PFSK-1 (cell line): ENCODE data around the gene CPN1.

Experiments used
- POLR2AphosphoS5 ChIP-seq: IDR thresholded peaks from 2 replicates; pipeline ENCODE4 v1.6.1; 2012; ENCODE audit warnings: low read depth, mild to moderate bottlenecking, control low read depth, low read length, moderate library complexity
- REST ChIP-seq, 2 experiments: IDR thresholded peaks; 2 replicates each; pipeline versions ENCODE4 v1.6.1 to v1.8.0; 2011 to 2012; ENCODE audit warnings: low read depth in 2 of 2, low read length in 2 of 2, control low read depth in 1 of 2, inconsistent platforms in 1 of 2, mild to moderate bottlenecking in 1 of 2, moderate library complexity in 1 of 2; ENCODE audit not compliant: insufficient read depth in 1 of 2
- SIN3A ChIP-seq: IDR thresholded peaks from 2 replicates; pipeline ENCODE4 v1.6.1; 2012; ENCODE audit warnings: mild to moderate bottlenecking, low read length, moderate library complexity, borderline replicate concordance; ENCODE audit not compliant: insufficient read depth
- TAF1 ChIP-seq: IDR thresholded peaks from 2 replicates; pipeline ENCODE4 v1.6.1; 2012; ENCODE audit warnings: low read length, control low read depth, borderline replicate concordance; ENCODE audit not compliant: insufficient read depth

GRCh38 chr10:100014071-100014762, 67.5 kb downstream of the CPN1 start:
- TF ChIP-seq TAF1 (no peak), REST (IDR thresholded peaks at IDR 0.05; ENCODE audit: insufficient read depth in 1 of 2, low read depth in 2 of 2, low read length in 2 of 2) (no peak), POLR2AphosphoS5 (no peak), SIN3A (no peak)
